ENCODE results near the gene ZCCHC10. TPM values are rescaled to one million over a fixed set of nuclear protein-coding genes. Genes with fewer than 3 reads are reported as not detected.
"Not testable (repeated sequence)": the region's sequence is repeated elsewhere in the genome, so short reads cannot be mapped to it uniquely, and the experiment has no call there.

ZCCHC10 gene
- total RNA-seq, 2 donors from 2014 or later = 19.4 to 23.3 TPM

DNA sequence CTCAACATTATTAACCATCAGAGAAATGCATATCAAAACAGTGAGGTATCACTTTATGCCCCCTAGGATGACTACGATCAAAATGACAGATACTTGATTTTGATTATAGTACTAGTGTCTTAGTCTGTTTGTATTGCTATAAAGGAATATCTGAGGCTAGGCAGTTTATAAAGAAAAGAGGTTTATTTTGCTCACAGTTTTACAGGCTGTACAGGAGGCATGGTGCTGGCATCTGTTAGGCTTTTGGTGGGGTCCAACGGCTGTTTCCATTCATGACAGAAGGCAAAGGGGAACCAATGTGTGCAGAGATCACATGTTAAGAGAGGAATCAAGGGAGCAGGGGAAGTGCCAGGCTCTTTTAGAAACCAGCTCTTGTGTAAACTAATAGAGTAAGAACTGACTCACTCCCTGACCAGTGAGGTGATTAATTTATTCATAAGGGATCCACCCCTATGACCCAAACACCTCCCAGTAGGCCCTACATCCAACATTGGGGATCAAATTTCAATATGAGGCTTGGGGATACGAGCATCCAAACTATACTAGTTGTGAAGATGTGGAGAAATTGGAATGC lies 46.9 kb downstream of the ZCCHC10 start:
- H3K9me3 Mint-ChIP-seq = no peaks in the 10 kb centered on the region
- H3K36me3 Mint-ChIP-seq (ENCODE audit: low read depth) = no peaks in the 10 kb centered on the region
- no peak overlapping the region for H3K27ac Mint-ChIP-seq
- H3K27me3 Mint-ChIP-seq = no peaks in the 10 kb centered on the region
- H3K4me3 Mint-ChIP-seq = no peak overlapping the region
- H3K4me1 Mint-ChIP-seq = no peaks in the 10 kb centered on the region
- ATAC-seq (replicated peaks) = no peak

GRCh38 chr5:132976852-132977251 lies 49.5 kb downstream of the ZCCHC10 start:
- no peak overlapping the region for H3K4me3 Mint-ChIP-seq
- H3K27me3 Mint-ChIP-seq = no peaks in the 10 kb centered on the region
- no peaks in the 10 kb centered on the region for H3K9me3 Mint-ChIP-seq
- ATAC-seq (replicated peaks) = no peak
- no peak overlapping the region for H3K27ac Mint-ChIP-seq
- no peaks in the 10 kb centered on the region for H3K36me3 Mint-ChIP-seq (ENCODE audit: low read depth)
- H3K4me1 Mint-ChIP-seq = no peaks in the 10 kb centered on the region

GRCh38 chr5:132972436-132972828 lies 53.9 kb downstream of the ZCCHC10 start:
- not testable (repeated sequence) for H3K36me3 Mint-ChIP-seq (ENCODE audit: low read depth); H3K4me1 Mint-ChIP-seq; H3K27ac Mint-ChIP-seq; H3K9me3 Mint-ChIP-seq; H3K27me3 Mint-ChIP-seq; H3K4me3 Mint-ChIP-seq; ATAC-seq (replicated peaks)

DNA sequence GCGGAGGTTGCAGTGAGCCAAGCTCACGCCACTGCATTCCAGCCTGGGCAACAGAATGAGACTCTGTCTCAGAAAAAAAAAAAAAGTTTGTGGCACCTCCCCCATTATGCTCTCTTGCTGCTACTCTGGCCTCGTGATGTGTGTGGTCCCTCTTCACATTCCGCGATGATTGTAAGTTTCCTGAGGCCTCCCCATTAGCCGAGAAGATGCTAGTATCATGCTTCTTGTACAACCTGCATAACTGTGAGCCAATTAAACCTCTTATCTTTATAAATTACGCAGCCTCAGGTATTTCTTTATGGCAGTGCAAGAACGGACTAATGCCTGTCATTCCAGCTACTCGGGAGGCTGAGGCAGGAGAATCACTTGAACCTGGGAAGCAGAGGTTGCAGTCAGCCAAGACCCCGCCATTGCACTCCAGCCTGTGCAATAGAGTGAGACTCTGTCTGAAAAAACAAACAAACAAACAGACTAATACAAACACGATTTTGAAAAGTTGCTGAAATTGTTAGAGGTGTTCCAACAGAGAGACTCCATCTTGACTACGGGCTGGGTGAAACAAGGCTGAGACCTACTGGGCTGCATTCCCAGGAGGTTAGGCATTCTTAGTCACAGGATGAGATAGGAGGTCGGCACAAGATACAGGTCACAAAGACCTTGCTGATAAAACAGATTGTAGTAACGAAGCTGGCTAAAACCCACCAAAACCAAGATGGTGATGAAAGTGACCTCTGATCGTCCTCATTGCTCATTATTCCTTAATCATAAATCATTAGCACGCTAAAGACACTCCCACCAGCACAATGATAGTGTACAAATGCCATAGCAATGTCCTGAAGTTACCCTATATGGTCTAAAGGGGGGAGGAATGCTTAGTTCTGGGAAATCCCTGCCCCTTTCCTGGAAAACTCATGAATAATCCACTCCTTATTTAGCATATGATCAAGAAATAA lies 54.6 kb downstream of the ZCCHC10 start:
- no peaks in the 10 kb centered on the region for H3K4me1 Mint-ChIP-seq
- no peak overlapping the region for H3K4me3 Mint-ChIP-seq
- ATAC-seq (replicated peaks) = no peak
- no peaks in the 10 kb centered on the region for H3K36me3 Mint-ChIP-seq (ENCODE audit: low read depth)
- H3K9me3 Mint-ChIP-seq = no peaks in the 10 kb centered on the region
- no peak overlapping the region for H3K27ac Mint-ChIP-seq
- no peaks in the 10 kb centered on the region for H3K27me3 Mint-ChIP-seq

DNA sequence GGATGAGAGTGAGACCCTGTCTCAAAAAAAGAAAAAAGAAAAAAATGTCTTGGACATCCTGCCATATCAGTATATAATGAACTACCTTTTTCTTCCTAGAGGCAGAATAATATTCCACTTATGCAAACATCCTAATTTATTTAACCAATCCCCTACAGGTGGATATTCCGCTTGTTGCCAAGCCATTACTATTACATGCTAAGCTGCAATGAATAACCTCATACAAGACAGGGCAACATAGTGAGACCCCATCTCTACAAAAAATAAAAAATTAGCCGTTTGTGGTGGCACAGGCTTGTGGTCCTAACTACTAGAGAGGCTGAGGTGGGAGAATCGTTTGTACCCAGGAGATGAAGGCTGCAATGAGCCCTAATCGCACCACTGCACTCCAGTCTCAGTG lies 61.2 kb downstream of the ZCCHC10 start:
- H3K9me3 Mint-ChIP-seq = no peaks in the 10 kb centered on the region
- H3K4me1 Mint-ChIP-seq = no peaks in the 10 kb centered on the region
- H3K27ac Mint-ChIP-seq = no peak overlapping the region
- ATAC-seq (replicated peaks) = no peak
- no peak overlapping the region for H3K4me3 Mint-ChIP-seq
- no peaks in the 10 kb centered on the region for H3K27me3 Mint-ChIP-seq
- H3K36me3 Mint-ChIP-seq (ENCODE audit: low read depth) = peaks cover 21% of the 10 kb centered on the region

- peak; percentile 96 for ATAC-seq (replicated peaks)
- peaks cover 38% of the 10 kb centered on the region for H3K36me3 Mint-ChIP-seq (ENCODE audit: low read depth)
- H3K4me3 Mint-ChIP-seq = peak within 1 kb of the TSS; percentile 95
- no peaks in the 10 kb centered on the region for H3K9me3 Mint-ChIP-seq
- H3K27me3 Mint-ChIP-seq = no peaks in the 10 kb centered on the region
- no peaks in the 10 kb centered on the region for H3K4me1 Mint-ChIP-seq
- H3K27ac Mint-ChIP-seq = peak within 1 kb of the TSS; percentile 99
Observed at GRCh38 chr5:132963171-132964104, 62.9 kb downstream of the ZCCHC10 start, which contains the start of gene AFF4. Gene AFF4, minus strand, starts transcription at chr5:132963634. Its CDS starts 26,445 bp downstream, at chr5:132937189.

- H3K4me3 Mint-ChIP-seq = peak overlapping the region; percentile 95
- no peaks in the 10 kb centered on the region for H3K4me1 Mint-ChIP-seq
- no peaks in the 10 kb centered on the region for H3K9me3 Mint-ChIP-seq
- peak; percentile 4 for ATAC-seq (replicated peaks)
- H3K27me3 Mint-ChIP-seq = no peaks in the 10 kb centered on the region
- peaks cover 44% of the 10 kb centered on the region for H3K36me3 Mint-ChIP-seq (ENCODE audit: low read depth)
- H3K27ac Mint-ChIP-seq = peak overlapping the region; percentile 99
Observed at GRCh38 chr5:132962429-132963021, 63.8 kb downstream of the ZCCHC10 start.

DNA sequence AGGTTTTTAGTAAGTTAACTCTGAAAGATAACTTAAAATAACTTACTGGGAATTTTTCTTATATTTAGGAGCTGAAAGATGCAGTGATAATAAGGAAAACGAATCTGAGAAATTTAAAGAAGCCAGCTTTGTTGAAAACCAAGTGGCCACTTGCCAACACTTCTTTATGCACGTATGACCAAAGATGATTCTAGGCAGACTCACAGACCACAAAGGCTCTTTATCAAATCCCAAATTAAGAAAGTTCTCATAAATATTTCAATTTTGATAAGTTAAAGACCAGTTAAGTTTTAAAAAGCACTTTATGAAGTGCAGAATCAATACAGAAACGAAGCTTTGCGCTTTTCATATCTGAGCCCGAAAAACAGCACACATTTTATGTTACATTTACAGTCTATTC lies 64.5 kb downstream of the ZCCHC10 start:
- H3K9me3 Mint-ChIP-seq = no peaks in the 10 kb centered on the region
- H3K27me3 Mint-ChIP-seq = no peaks in the 10 kb centered on the region
- H3K4me1 Mint-ChIP-seq = no peaks in the 10 kb centered on the region
- H3K36me3 Mint-ChIP-seq (ENCODE audit: low read depth) = peaks cover 44% of the 10 kb centered on the region
- H3K4me3 Mint-ChIP-seq = peak overlapping the region; percentile 95
- ATAC-seq (replicated peaks) = no peak
- peak overlapping the region; percentile 99 for H3K27ac Mint-ChIP-seq

DNA sequence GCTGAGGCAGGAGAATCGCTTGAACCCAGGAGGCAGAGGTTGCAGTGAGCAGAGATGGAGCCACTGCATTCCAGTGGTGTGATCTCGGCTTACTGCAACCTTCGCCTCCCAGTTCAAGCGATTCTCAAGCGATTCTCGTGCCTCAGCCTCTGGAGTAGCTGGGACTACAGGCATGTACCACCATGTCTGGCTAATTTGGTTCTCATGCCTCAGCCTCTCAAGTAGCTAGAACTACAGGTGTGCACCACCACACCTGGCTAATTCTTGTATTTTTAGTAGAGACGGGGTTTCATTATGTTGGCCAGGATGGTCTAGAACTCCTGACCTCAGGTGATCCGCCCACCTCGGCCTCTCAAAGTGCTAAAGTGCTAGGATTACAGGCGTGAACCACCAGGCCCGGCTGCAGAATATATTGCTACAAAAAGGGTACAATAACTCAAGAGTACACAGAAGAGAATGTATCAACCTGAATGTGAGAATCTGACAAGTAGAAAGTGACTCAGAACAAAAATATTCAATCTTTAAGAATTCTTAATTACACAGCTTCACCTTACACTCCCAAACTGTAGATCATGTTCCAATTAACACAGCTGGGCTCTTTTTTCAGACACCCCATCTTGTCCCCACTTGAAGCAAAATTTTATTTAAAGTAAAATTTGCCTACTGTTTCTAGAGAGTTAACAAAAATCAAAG lies 65.1 kb downstream of the ZCCHC10 start:
- peaks cover 44% of the 10 kb centered on the region for H3K36me3 Mint-ChIP-seq (ENCODE audit: low read depth)
- H3K27ac Mint-ChIP-seq = peak overlapping the region; percentile 99
- H3K27me3 Mint-ChIP-seq; ATAC-seq (replicated peaks); H3K9me3 Mint-ChIP-seq; H3K4me1 Mint-ChIP-seq: not testable (repeated sequence)
- peak overlapping the region; percentile 95 for H3K4me3 Mint-ChIP-seq

GRCh38 chr5:132956166-132956799 lies 70.1 kb downstream of the ZCCHC10 start:
- H3K36me3 Mint-ChIP-seq (ENCODE audit: low read depth) = peaks cover 66% of the 10 kb centered on the region

GRCh38 chr5:132953710-132954109 lies 72.6 kb downstream of the ZCCHC10 start:
- no peak for ATAC-seq (replicated peaks)
- Mint-ChIP-seq H3K4me3 (no peak overlapping the region), H3K9me3 (no peaks in the 10 kb centered on the region), H3K27me3 (no peaks in the 10 kb centered on the region), H3K4me1 (peaks cover 29% of the 10 kb centered on the region), H3K27ac (no peak overlapping the region), H3K36me3 (ENCODE audit: low read depth) (peaks cover 58% of the 10 kb centered on the region)

More at GRCh38 chr5:132956166-132956799, 70.1 kb downstream of the ZCCHC10 start:
- H3K27ac Mint-ChIP-seq; H3K27me3 Mint-ChIP-seq; ATAC-seq (replicated peaks); H3K4me3 Mint-ChIP-seq; H3K9me3 Mint-ChIP-seq: not testable (repeated sequence)
- H3K4me1 Mint-ChIP-seq = peaks cover 24% of the 10 kb centered on the region

DNA sequence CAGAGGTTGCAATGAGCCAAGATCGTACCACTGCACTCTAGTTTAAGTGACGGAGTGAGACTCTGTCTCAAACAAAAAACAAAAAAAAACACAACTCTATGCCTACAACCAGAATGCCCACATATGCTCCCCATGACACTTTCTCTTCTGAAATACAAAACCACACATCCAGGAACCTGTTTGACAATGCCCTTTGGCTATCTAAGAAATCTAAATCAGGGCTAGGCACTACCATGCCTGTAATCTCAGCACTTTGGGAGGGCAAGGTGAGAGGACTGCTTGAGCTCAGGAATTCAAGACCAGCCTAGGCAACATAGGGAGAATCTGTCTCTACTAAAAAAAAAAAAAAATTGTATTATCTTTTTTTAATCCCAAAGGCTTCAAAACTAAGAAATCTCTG lies 73.5 kb downstream of the ZCCHC10 start:
- no peaks in the 10 kb centered on the region for H3K9me3 Mint-ChIP-seq
- no peak for ATAC-seq (replicated peaks)
- H3K36me3 Mint-ChIP-seq (ENCODE audit: low read depth) = peaks cover 51% of the 10 kb centered on the region

GRCh38 chr5:132951897-132952296 lies 74.5 kb downstream of the ZCCHC10 start:
- ATAC-seq (replicated peaks) = peak; percentile 50
- no peaks in the 10 kb centered on the region for H3K27me3 Mint-ChIP-seq

More for the DNA sequence above, 73.5 kb downstream of the ZCCHC10 start:
- Mint-ChIP-seq H3K27ac (no peak overlapping the region), H3K4me1 (peaks cover 35% of the 10 kb centered on the region), H3K27me3 (no peaks in the 10 kb centered on the region), H3K4me3 (no peak overlapping the region)

More at GRCh38 chr5:132951897-132952296, 74.5 kb downstream of the ZCCHC10 start:
- H3K9me3 Mint-ChIP-seq = no peaks in the 10 kb centered on the region
- no peak overlapping the region for H3K27ac Mint-ChIP-seq
- H3K4me1 Mint-ChIP-seq = peaks cover 40% of the 10 kb centered on the region
- peaks cover 51% of the 10 kb centered on the region for H3K36me3 Mint-ChIP-seq (ENCODE audit: low read depth)
- no peak overlapping the region for H3K4me3 Mint-ChIP-seq

Data from activated T-helper 17 cell treated with anti-CD3 and anti-CD28 coated beads, Interleukin-2, amount 50 U/mL, for 72 hours (primary cell).